Activated T-cell treated with anti-CD3 and anti-CD28 coated beads, Interleukin-2, amount 50 U/mL, for 24 hours (primary cell): Measurements from ENCODE around the gene DMGDH.

Experiments used
- DNase-seq: peaks from one replicate; pipeline ENCODE4 v3.0.0-alpha.2; 2020
- H3K27ac Mint-ChIP-seq: 2 replicates; pipeline ENCODE4 v1.8.0; 2020; ENCODE audit warnings: mild to moderate bottlenecking, mixed read lengths
- H3K27me3 Mint-ChIP-seq: 2 replicates; pipeline ENCODE4 v1.8.0; 2020; ENCODE audit warnings: mixed read lengths
- H3K36me3 Mint-ChIP-seq: 2 replicates; pipeline ENCODE4 v1.8.0; 2020; ENCODE audit warnings: low read depth, mixed read lengths
- H3K4me1 Mint-ChIP-seq: 2 replicates; pipeline ENCODE4 v1.8.0; 2020; ENCODE audit warnings: low read depth, mixed read lengths
- H3K4me3 Mint-ChIP-seq: 2 replicates; pipeline ENCODE4 v1.8.0; 2020; ENCODE audit warnings: mild to moderate bottlenecking, moderate library complexity, mixed read lengths
- H3K9me3 Mint-ChIP-seq: 2 replicates; pipeline ENCODE4 v1.8.0; 2020; ENCODE audit warnings: mixed read lengths

DMGDH gene

DNA sequence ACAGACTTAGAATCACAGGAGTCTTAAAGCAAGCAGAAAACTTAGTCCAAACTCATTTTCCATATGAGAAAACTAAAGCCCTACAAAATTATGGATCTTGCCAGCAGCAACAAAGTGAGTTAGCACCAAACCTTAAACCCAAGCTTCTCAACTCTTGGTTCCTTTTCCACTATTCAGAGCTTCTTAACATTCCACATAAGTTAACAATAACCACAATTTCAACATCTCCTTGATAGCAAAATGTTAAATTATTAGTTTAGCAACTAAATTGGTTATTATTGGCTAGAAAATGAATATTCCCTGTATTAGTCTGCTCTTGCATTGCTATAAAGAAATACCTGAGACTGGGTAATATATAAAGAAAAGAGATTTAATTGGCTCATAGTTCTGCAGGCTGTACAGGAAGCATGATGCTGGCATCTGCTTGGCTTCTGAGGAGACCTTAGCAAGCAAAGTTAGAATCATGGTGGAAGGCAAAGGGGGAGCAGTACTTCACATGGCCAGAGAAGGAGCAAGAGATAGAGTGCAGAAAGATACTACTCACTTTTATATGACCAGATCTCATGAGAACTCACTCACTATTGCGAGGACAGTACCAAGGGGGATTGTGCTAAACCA is 58.1 kb downstream of the DMGDH start:
- Mint-ChIP-seq H3K4me1 (no peaks in the 10 kb centered on the region), H3K27me3 (peaks cover 49% of the 10 kb centered on the region), H3K27ac (no peak overlapping the region), H3K4me3 (no peak overlapping the region), H3K9me3 (peaks cover 9% of the 10 kb centered on the region), H3K36me3 (no peaks in the 10 kb centered on the region)
- no peak for DNase-seq

DNA sequence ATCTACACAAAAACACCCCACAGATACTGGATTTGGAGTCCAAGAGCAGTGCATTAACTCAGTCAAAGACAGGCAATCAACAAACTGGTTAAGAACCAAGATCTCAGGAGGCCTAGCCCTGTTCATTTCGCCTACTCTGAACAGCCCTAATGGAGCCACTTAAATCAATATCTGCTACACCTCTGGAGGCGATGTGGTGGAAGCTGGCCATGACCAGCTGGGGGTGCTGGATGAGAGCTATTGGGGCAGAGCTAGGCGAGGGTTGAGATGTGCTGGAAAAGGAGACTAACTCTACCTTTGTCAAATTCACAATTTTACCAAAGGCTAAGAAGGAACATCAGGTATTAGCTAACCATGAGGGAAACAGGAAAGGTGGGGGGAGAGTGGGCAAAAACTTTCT is 61.1 kb downstream of the DMGDH start:
- Mint-ChIP-seq H3K36me3 (no peaks in the 10 kb centered on the region), H3K4me3 (no peak overlapping the region), H3K27me3 (peaks cover 27% of the 10 kb centered on the region), H3K9me3 (peaks cover 9% of the 10 kb centered on the region), H3K27ac (no peak overlapping the region), H3K4me1 (no peaks in the 10 kb centered on the region)
- no peak for DNase-seq

GRCh38 chr5:79007872-79008271 is 61.6 kb downstream of the DMGDH start:
- DNase-seq = no peak
- Mint-ChIP-seq H3K4me3 (no peak overlapping the region), H3K4me1 (no peaks in the 10 kb centered on the region), H3K36me3 (no peaks in the 10 kb centered on the region), H3K27ac (no peak overlapping the region), H3K9me3 (peaks cover 4% of the 10 kb centered on the region), H3K27me3 (peaks cover 27% of the 10 kb centered on the region)

DNA sequence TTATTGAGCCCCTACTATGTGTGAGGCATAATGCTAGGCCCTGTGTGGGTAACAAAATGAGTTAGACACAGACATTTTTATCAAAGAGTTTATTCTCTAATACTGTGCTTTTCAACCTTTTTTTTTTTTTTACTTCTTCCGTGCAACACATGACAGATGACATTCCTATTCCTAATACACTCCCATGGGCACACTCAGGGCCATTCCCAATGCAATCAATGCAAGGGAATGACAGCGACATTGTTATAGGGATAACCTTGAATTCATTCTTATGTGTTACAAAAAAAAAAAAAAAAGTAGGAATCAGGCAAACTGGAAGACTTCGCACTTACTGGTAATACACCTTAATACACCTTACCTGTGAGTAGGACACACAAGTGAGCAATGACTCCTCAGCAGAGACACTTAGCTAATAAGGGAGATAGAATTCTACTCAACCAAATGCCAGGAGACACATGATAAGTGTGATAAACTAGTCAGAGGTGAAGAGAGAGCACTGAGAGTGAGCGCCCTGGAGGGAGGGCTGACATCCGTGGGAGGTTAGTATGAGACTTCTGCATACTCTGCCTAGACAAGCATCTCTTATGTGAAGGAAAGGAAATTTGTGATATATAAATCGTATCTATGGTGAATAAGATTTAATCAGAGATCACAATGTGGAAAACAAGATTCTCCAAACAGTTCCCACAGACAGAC is 63.4 kb downstream of the DMGDH start:
- peaks cover 23% of the 10 kb centered on the region for H3K27me3 Mint-ChIP-seq
- no peak overlapping the region for H3K4me3 Mint-ChIP-seq
- H3K27ac Mint-ChIP-seq = no peak overlapping the region
- no peak for DNase-seq
- no peaks in the 10 kb centered on the region for H3K36me3 Mint-ChIP-seq
- H3K9me3 Mint-ChIP-seq = no peaks in the 10 kb centered on the region
- no peaks in the 10 kb centered on the region for H3K4me1 Mint-ChIP-seq

DNA sequence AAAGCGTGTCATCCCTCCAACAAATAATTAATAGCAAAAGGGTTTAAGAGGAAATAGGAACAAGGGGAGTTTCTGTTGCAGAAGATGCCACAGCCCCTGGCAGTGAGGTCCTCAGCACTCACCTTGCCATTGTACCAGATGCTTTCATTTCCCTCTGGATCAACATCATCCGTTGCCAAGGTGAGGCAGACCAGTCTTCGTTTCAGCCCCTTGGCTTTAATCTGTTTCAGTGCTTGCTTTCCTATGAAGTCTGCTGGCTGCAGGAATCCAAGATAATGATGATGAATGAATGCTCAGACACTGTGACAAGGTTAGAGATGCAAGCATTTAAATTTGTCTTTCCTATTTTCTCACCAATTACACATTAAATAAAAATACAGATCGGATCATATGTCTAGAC is 64.3 kb downstream of the DMGDH start:
- Mint-ChIP-seq H3K36me3 (no peaks in the 10 kb centered on the region), H3K27ac (no peak overlapping the region), H3K27me3 (peaks cover 16% of the 10 kb centered on the region), H3K4me3 (no peak overlapping the region), H3K4me1 (no peaks in the 10 kb centered on the region), H3K9me3 (no peaks in the 10 kb centered on the region)
- no peak for DNase-seq

DNA sequence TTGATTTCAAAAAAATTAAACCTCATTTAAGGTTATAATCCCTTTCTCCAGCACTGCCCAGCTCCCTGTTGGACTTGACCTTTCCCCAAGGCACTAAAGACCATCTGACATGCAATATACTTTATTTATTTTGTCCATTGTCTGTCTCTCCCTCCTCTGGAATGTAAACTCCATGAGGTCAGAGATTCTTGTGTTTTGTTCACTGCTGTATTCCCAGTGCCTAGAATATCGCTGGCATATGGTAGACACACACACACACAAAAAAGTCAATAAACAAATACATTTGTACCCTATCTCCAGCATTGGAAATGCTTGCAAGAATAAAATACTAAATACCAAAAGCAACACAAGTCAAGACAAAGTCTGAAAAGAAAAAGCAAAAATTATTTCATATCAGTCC is 67.1 kb downstream of the DMGDH start:
- peaks cover 10% of the 10 kb centered on the region for H3K27me3 Mint-ChIP-seq

DNA sequence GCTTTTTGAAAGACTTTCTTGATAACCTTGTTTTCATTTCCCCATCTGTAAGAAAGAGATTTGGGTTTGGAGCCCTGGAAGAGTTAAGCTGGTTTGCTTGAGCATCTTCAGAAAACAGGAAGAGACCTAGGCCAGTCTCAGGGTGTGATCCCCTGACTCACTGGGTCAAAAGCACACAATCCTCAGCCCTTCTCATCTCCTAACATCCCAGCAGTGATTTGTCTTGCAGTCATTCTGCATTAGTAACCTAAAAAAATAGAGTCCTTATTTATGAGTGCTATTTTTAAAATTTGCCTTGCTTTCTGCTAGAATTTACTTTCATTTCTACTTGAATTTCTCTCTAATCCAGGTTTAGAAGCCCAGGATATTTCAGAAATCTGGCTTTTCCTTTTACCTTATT is 68.0 kb downstream of the DMGDH start:
- Mint-ChIP-seq H3K9me3 (no peaks in the 10 kb centered on the region), H3K4me1 (no peaks in the 10 kb centered on the region), H3K27ac (no peak overlapping the region), H3K27me3 (peaks cover 10% of the 10 kb centered on the region), H3K36me3 (no peaks in the 10 kb centered on the region), H3K4me3 (no peak overlapping the region)
- DNase-seq = no peak

More for the DNA sequence above, 67.1 kb downstream of the DMGDH start:
- no peak overlapping the region for H3K27ac Mint-ChIP-seq
- H3K36me3 Mint-ChIP-seq = no peaks in the 10 kb centered on the region
- H3K9me3 Mint-ChIP-seq = no peaks in the 10 kb centered on the region
- H3K4me1 Mint-ChIP-seq = no peaks in the 10 kb centered on the region
- H3K4me3 Mint-ChIP-seq = no peak overlapping the region
- no peak for DNase-seq

DNA sequence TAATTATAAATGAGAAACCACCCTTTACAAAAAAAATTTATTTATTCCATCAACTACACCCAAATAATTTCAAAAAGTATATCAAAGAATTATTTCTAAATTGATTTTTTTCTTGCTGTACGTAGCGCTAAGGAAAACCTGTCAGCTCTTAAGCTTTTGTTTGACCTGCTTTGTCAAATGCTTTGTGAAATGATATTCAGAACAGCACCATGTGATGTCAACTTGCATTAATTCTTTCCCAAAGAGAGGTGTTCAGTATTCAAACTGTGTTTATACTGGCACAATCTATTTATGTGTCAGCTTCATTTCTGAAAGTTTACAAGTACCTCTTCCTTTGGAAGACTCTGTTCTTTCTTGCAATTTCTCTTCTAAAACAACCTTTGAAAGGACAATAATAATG is 72.4 kb downstream of the DMGDH start:
- H3K27ac Mint-ChIP-seq = no peak overlapping the region
- H3K4me1 Mint-ChIP-seq = peaks cover 16% of the 10 kb centered on the region
- no peaks in the 10 kb centered on the region for H3K9me3 Mint-ChIP-seq
- H3K4me3 Mint-ChIP-seq = no peak overlapping the region
- peaks cover 4% of the 10 kb centered on the region for H3K27me3 Mint-ChIP-seq
- no peaks in the 10 kb centered on the region for H3K36me3 Mint-ChIP-seq
- no peak for DNase-seq

DNA sequence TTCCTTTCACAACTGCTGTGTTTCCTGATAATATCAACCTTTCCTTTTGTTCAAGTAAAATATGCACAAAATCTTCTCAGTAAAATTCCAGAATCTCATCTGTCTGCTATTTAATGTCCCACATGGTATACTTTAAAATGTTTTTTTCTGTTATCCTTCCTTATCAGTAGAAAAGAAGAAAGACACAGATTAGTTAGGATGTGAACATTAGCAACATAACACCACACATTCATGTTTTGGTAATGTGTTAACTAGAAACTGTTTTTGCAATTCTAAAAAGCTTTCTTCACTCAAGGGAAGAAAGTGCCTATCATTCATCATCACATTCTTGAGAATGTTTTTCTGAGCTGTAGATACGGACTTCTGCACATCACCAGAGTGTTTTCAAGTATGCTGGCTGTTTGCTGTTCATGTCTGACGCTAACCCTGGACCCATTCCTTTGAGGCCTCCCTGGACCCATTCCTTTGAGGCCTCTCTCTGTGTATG is 73.9 kb downstream of the DMGDH start:
- Mint-ChIP-seq H3K9me3 (no peaks in the 10 kb centered on the region), H3K4me1 (peaks cover 16% of the 10 kb centered on the region), H3K27ac (no peak overlapping the region), H3K4me3 (no peak overlapping the region), H3K27me3 (peaks cover 2% of the 10 kb centered on the region), H3K36me3 (no peaks in the 10 kb centered on the region)
- no peak for DNase-seq

- Mint-ChIP-seq H3K4me1 (peaks cover 19% of the 10 kb centered on the region), H3K4me3 (no peak overlapping the region), H3K9me3 (no peaks in the 10 kb centered on the region), H3K27ac (no peak overlapping the region), H3K36me3 (no peaks in the 10 kb centered on the region), H3K27me3 (no peaks in the 10 kb centered on the region)
- no peak for DNase-seq
Measured at GRCh38 chr5:78993165-78993564, 76.3 kb downstream of the DMGDH start.

DNA sequence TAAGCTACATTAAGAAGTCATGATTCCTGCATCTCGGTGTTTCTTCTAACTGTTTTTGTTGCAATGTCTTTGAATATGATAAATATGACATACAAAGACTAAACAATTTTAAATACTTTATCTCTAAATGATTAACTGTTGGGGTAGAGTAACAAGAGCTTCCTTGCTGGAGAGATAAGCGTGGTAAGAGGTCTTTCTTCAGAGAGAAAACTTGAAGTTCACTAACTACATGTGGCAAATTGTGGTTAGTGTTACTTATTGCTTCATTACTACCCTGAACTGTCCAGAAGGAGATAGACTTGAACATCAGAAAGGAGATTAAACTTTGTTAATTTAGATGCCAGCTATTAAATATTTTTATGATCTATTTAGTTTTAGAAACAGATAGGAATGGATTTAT is 77.3 kb downstream of the DMGDH start:
- Mint-ChIP-seq H3K36me3 (no peaks in the 10 kb centered on the region), H3K4me1 (peaks cover 19% of the 10 kb centered on the region), H3K27me3 (no peaks in the 10 kb centered on the region), H3K27ac (no peak overlapping the region), H3K9me3 (no peaks in the 10 kb centered on the region), H3K4me3 (no peak overlapping the region)
- DNase-seq = no peak

- DNase-seq = no peak
- no peak overlapping the region for H3K27ac Mint-ChIP-seq
- peaks cover 2% of the 10 kb centered on the region for H3K36me3 Mint-ChIP-seq
- H3K9me3 Mint-ChIP-seq = no peaks in the 10 kb centered on the region
- no peaks in the 10 kb centered on the region for H3K27me3 Mint-ChIP-seq
- peaks cover 30% of the 10 kb centered on the region for H3K4me1 Mint-ChIP-seq
- H3K4me3 Mint-ChIP-seq = no peak overlapping the region
Measured at GRCh38 chr5:78989080-78989479, 80.4 kb downstream of the DMGDH start.

- peak; percentile 73 for DNase-seq
- no peaks in the 10 kb centered on the region for H3K27me3 Mint-ChIP-seq
Measured at GRCh38 chr5:78985725-78986223, 83.7 kb downstream of the DMGDH start.

GRCh38 chr5:78985116-78985724 is 84.3 kb downstream of the DMGDH start, which contains the start of gene ARSB:
ARSB (minus strand) TSS chr5:78985310; CDS start chr5:78985248, 62 bp downstream.
- H3K36me3 Mint-ChIP-seq = peaks cover 2% of the 10 kb centered on the region
- no peaks in the 10 kb centered on the region for H3K27me3 Mint-ChIP-seq
- peak within 1 kb of the TSS; percentile 91 for H3K4me3 Mint-ChIP-seq
- H3K27ac Mint-ChIP-seq = peak within 1 kb of the TSS; percentile 99
- peak; percentile 79 for DNase-seq
- peaks cover 42% of the 10 kb centered on the region for H3K4me1 Mint-ChIP-seq
- H3K9me3 Mint-ChIP-seq = no peaks in the 10 kb centered on the region

More at GRCh38 chr5:78985725-78986223, 83.7 kb downstream of the DMGDH start:
- H3K9me3 Mint-ChIP-seq = no peaks in the 10 kb centered on the region
- H3K36me3 Mint-ChIP-seq = peaks cover 2% of the 10 kb centered on the region
- peak overlapping the region; percentile 91 for H3K4me3 Mint-ChIP-seq
- peak overlapping the region; percentile 99 for H3K27ac Mint-ChIP-seq
- peaks cover 40% of the 10 kb centered on the region for H3K4me1 Mint-ChIP-seq
